Liver (tissue), 9 donors: Measurements from ENCODE around the gene BRINP3. TPM values are rescaled to one million over a fixed set of nuclear protein-coding genes. Genes with fewer than 3 reads are reported as not detected.

Source experiments
- DNase-seq: peaks from one replicate; pipeline ENCODE4 v3.0.0-alpha.2; 2017; ENCODE audit warnings: low spot score
- H3K27ac ChIP-seq, 2 donors: one replicate each; pipeline ENCODE4 v1.7.0; 2013; ENCODE audit warnings: inconsistent platforms in 2 of 2, low read length in 2 of 2, control low read depth in 1 of 2, low read depth in 1 of 2, mild to moderate bottlenecking in 1 of 2
- H3K27me3 ChIP-seq, 4 donors: one replicate each; pipeline versions ENCODE4 v1.6.1 to v1.7.0; 2013; ENCODE audit warnings: low read length in 3 of 4, inconsistent platforms in 1 of 4, mild to moderate bottlenecking in 1 of 4, moderate library complexity in 1 of 4; ENCODE audit not compliant: control insufficient read depth in 4 of 4, insufficient read depth in 4 of 4
- H3K36me3 ChIP-seq, 4 donors: one replicate each; pipeline versions ENCODE4 v1.6.1 to v1.7.0; 2013; ENCODE audit warnings: low read length in 3 of 4, mild to moderate bottlenecking in 3 of 4, low read depth in 1 of 4, moderate library complexity in 1 of 4; ENCODE audit not compliant: control insufficient read depth in 4 of 4, insufficient read depth in 3 of 4
- H3K4me1 ChIP-seq, 4 donors: one replicate each; pipeline versions ENCODE4 v1.6.1 to v1.7.0; 2013; ENCODE audit warnings: low read length in 3 of 4, mild to moderate bottlenecking in 3 of 4, moderate library complexity in 1 of 4; ENCODE audit not compliant: control insufficient read depth in 4 of 4, insufficient read depth in 4 of 4
- H3K4me3 ChIP-seq, 3 donors: one replicate each; pipeline versions ENCODE4 v1.6.1 to v1.7.0; 2013; ENCODE audit warnings: low read length in 3 of 3, control low read depth in 1 of 3, low read depth in 1 of 3, mild to moderate bottlenecking in 1 of 3
- H3K9ac ChIP-seq, 2 donors: one replicate each; pipeline ENCODE4 v1.7.0; 2013; ENCODE audit warnings: low read length in 2 of 2, mild to moderate bottlenecking in 2 of 2, moderate library complexity in 2 of 2, control low read depth in 1 of 2, low read depth in 1 of 2
- H3K9me3 ChIP-seq, 4 donors: one replicate each; pipeline versions ENCODE4 v1.6.1 to v1.7.0; 2013; ENCODE audit warnings: low read length in 3 of 4; ENCODE audit not compliant: control insufficient read depth in 4 of 4
- ATF3 ChIP-seq: IDR thresholded peaks from 2 replicates; pipeline ENCODE4 v1.6.1; 2016; ENCODE audit warnings: antibody characterized with exemption
- EGR1 ChIP-seq, 2 donors: IDR thresholded peaks; 2 replicates each; pipeline ENCODE4 v1.6.1; 2016 to 2018; ENCODE audit warnings: antibody characterized with exemption in 2 of 2, low read depth in 2 of 2
- FOXA1 ChIP-seq: IDR thresholded peaks from 2 replicates; pipeline ENCODE4 v1.6.1; 2016; ENCODE audit warnings: antibody characterized with exemption
- FOXA2 ChIP-seq: IDR thresholded peaks from 2 replicates; pipeline ENCODE4 v1.6.1; 2016; ENCODE audit warnings: antibody characterized with exemption
- GABPA ChIP-seq, 2 donors: IDR thresholded peaks in 1 of 2; conservative IDR thresholded peaks in 1 of 2; 2 replicates each; pipeline ENCODE4 v1.6.1; 2016; ENCODE audit warnings: antibody characterized with exemption in 2 of 2, mild to moderate bottlenecking in 1 of 2, moderate library complexity in 1 of 2
- HNF4A ChIP-seq, 2 donors: conservative IDR thresholded peaks; 2 replicates each; pipeline ENCODE4 v1.6.1; 2016; ENCODE audit warnings: antibody characterized with exemption in 2 of 2, mild to moderate bottlenecking in 2 of 2
- HNF4G ChIP-seq: IDR thresholded peaks from 2 replicates; pipeline ENCODE4 v1.6.1; 2016; ENCODE audit warnings: antibody characterized with exemption
- JUND ChIP-seq, 2 donors: IDR thresholded peaks; 2 replicates each; pipeline ENCODE4 v1.6.1; 2016; ENCODE audit warnings: antibody characterized with exemption in 2 of 2
- MAX ChIP-seq: IDR thresholded peaks from 2 replicates; pipeline ENCODE4 v1.6.1; 2016; ENCODE audit warnings: antibody characterized with exemption
- NR2F2 ChIP-seq: IDR thresholded peaks from 2 replicates; pipeline ENCODE4 v1.6.1; 2016; ENCODE audit warnings: antibody characterized with exemption
- RAD21 ChIP-seq, 2 donors: IDR thresholded peaks; 2 replicates each; pipeline ENCODE4 v1.6.1; 2016; ENCODE audit warnings: antibody characterized with exemption in 2 of 2, mild to moderate bottlenecking in 2 of 2
- REST ChIP-seq: IDR thresholded peaks from 2 replicates; pipeline ENCODE4 v1.6.1; 2016; ENCODE audit warnings: antibody characterized with exemption, mild to moderate bottlenecking
- RXRA ChIP-seq, 2 donors: IDR thresholded peaks; 2 replicates each; pipeline ENCODE4 v1.6.1; 2017 to 2018; ENCODE audit warnings: antibody characterized with exemption in 2 of 2, mild to moderate bottlenecking in 1 of 2
- SP1 ChIP-seq: IDR thresholded peaks from 2 replicates; pipeline ENCODE4 v1.6.1; 2018; ENCODE audit warnings: antibody characterized with exemption, mild to moderate bottlenecking
- TAF1 ChIP-seq: conservative IDR thresholded peaks from 2 replicates; pipeline ENCODE4 v1.6.1; 2016; ENCODE audit warnings: antibody characterized with exemption, mild to moderate bottlenecking
- YY1 ChIP-seq: IDR thresholded peaks from 2 replicates; pipeline ENCODE4 v1.6.1; 2016; ENCODE audit warnings: antibody characterized with exemption, mild to moderate bottlenecking
- WGBS: extraction: QIAGEN DNeasy Blood & Tissue Kit; methylation state at CpG from one replicate; pipeline ENCODE4 v1.1.7; 2013; 5-methylcytosine and 5-hydroxymethylcytosine counted together
- polyA plus RNA-seq, 2 donors: library from polyadenylated mRNA; stranded (reverse) in 1 of 2; unstranded in 1 of 2; fragments of 200-250 nt in 1 of 2; fragments of >200 nt in 1 of 2; fragmentation: Nextera tagmentation in 1 of 2; extraction: Ambion mirVana in 1 of 2; gene quantifications; one replicate each; pipeline versions ENCODE4 v1.2.1 to v1.2.3, GENCODE V29; 2013 to 2015
- total RNA-seq, 2 donors: library from RNA; depleted of rRNA; stranded (reverse); fragments of >200 nt; gene quantifications; one replicate each; pipeline ENCODE4 v1.2.3, GENCODE V29; 2014
- TF ChIP-seq, protein P1 (sequence below): IDR thresholded peaks from 2 replicates; pipeline ENCODE4 v1.6.1; 2016; ENCODE audit warnings: antibody characterized with exemption
- TF ChIP-seq, protein P2 (sequence below): fragments of 150-350 bp; IDR thresholded peaks from 2 replicates; pipeline ENCODE4 v1.5.1; 2017; ENCODE audit warnings: improper control_type of control experiment, low read depth, low read length; ENCODE audit not compliant: missing input control
- donor health status: healthy.
- donor health status: healthy.
- donor health status: healthy.
- donor health status: healthy.
- donor health status: healthy.

The BRINP3 gene
- total and polyA plus RNA-seq, 4 donors, result 0.02 TPM; not detected in 3

GRCh38 chr1:190226006-190226405 is 251.7 kb downstream of the BRINP3 start:
- Histone ChIP-seq H3K9me3 (no peaks in the 10 kb centered on the region), H3K27me3 (no peaks in the 10 kb centered on the region), H3K9ac (no peak overlapping the region), H3K4me3 (no peak overlapping the region), H3K27ac (no peak overlapping the region), H3K4me1 (no peaks in the 10 kb centered on the region), H3K36me3 (no peaks in the 10 kb centered on the region)
- TF ChIP-seq, protein P1, sequence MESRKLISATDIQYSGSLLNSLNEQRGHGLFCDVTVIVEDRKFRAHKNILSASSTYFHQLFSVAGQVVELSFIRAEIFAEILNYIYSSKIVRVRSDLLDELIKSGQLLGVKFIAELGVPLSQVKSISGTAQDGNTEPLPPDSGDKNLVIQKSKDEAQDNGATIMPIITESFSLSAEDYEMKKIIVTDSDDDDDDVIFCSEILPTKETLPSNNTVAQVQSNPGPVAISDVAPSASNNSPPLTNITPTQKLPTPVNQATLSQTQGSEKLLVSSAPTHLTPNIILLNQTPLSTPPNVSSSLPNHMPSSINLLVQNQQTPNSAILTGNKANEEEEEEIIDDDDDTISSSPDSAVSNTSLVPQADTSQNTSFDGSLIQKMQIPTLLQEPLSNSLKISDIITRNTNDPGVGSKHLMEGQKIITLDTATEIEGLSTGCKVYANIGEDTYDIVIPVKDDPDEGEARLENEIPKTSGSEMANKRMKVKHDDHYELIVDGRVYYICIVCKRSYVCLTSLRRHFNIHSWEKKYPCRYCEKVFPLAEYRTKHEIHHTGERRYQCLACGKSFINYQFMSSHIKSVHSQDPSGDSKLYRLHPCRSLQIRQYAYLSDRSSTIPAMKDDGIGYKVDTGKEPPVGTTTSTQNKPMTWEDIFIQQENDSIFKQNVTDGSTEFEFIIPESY, result no peak
- TF ChIP-seq MAX, result no peak
- no peak for TF ChIP-seq RAD21 (IDR thresholded peaks at IDR 0.05)
- TF ChIP-seq FOXA1, result no peak
- TF ChIP-seq, protein P2, sequence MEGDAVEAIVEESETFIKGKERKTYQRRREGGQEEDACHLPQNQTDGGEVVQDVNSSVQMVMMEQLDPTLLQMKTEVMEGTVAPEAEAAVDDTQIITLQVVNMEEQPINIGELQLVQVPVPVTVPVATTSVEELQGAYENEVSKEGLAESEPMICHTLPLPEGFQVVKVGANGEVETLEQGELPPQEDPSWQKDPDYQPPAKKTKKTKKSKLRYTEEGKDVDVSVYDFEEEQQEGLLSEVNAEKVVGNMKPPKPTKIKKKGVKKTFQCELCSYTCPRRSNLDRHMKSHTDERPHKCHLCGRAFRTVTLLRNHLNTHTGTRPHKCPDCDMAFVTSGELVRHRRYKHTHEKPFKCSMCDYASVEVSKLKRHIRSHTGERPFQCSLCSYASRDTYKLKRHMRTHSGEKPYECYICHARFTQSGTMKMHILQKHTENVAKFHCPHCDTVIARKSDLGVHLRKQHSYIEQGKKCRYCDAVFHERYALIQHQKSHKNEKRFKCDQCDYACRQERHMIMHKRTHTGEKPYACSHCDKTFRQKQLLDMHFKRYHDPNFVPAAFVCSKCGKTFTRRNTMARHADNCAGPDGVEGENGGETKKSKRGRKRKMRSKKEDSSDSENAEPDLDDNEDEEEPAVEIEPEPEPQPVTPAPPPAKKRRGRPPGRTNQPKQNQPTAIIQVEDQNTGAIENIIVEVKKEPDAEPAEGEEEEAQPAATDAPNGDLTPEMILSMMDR, result no peak
- DNase-seq, result no peak
- 55% methylated on average over 2 of the region's 2 CpGs for WGBS

DNA sequence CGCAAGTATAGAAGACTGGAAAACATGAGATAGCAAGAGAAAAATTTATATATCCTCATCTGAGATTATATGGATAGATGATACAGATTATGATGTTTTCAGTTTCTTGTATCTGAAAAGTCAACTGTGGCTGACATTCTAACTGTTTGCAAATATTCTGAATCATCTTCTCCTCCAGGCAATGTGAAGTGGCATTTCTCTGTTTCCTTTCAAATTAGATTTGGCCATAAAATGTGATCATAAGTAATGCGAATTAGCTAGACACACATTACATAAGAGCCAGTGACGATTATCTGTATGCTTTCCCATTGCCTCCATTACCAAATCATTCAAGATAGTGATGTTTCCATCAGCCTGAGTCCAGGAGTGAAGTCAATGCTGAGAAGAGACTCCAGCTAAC is 265.2 kb downstream of the BRINP3 start:
- DNase-seq, result no peak
- Histone ChIP-seq H3K27ac (no peak overlapping the region), H3K36me3 (no peaks in the 10 kb centered on the region), H3K4me1 (no peaks in the 10 kb centered on the region), H3K9me3 (no peaks in the 10 kb centered on the region), H3K9ac (no peak overlapping the region), H3K27me3 (no peaks in the 10 kb centered on the region), H3K4me3 (no peak overlapping the region)
- 55% methylated on average over 3 of the region's 3 CpGs for WGBS
- TF ChIP-seq, protein P1, result no peak
- TF ChIP-seq JUND (IDR thresholded peaks at IDR 0.05) (no peak), YY1 (no peak), REST (no peak), NR2F2 (no peak), ATF3 (no peak), FOXA2 (no peak), FOXA1 (no peak), GABPA (IDR thresholded peaks at IDR 0.05 in 1 of 2, conservative IDR thresholded peaks at IDR 0.05 in 1 of 2) (no peak), TAF1 (no peak), RXRA (IDR thresholded peaks at IDR 0.05) (no peak), HNF4A (conservative IDR thresholded peaks at IDR 0.05) (no peak), MAX (no peak), HNF4G (no peak), EGR1 (IDR thresholded peaks at IDR 0.05; ENCODE audit: low read depth in 2 of 2) (no peak), RAD21 (IDR thresholded peaks at IDR 0.05) (no peak), SP1 (no peak)
- TF ChIP-seq, protein P2, result no peak
